ENCODE results near the gene ABCB9. TPM values are rescaled to one million over a fixed set of nuclear protein-coding genes. Genes with fewer than 3 reads are reported as not detected.
A peak's percentile ranks its signal among the peaks of the same experiment; 100 is the strongest.

The ABCB9 gene
- total and polyA plus RNA-seq, 2 experiments from 2014 or later = 9.7 to 10.0 TPM

- DNase-seq (ENCODE audit: low read depth in 1 of 2, low spot score in 1 of 2) = no peak
- H3K9me3 ChIP-seq (ENCODE audit: low read depth) = no peaks in the 10 kb centered on the region
- H3K4me3 ChIP-seq = peak overlapping the region; percentile 58
- no peaks in the 10 kb centered on the region for H3K36me3 ChIP-seq
- no peak overlapping the region for H3K27ac ChIP-seq
- peaks cover 14% of the 10 kb centered on the region for H3K4me1 ChIP-seq (ENCODE audit: low read depth)
- no peak for TF ChIP-seq CTCF (IDR thresholded peaks at IDR 0.05; ENCODE audit: low read depth, low read length)
- no peaks in the 10 kb centered on the region for H3K27me3 ChIP-seq
These were observed 927 bp downstream of the ABCB9 start for GRCh38 chr12:122965321-122965751.

DNA sequence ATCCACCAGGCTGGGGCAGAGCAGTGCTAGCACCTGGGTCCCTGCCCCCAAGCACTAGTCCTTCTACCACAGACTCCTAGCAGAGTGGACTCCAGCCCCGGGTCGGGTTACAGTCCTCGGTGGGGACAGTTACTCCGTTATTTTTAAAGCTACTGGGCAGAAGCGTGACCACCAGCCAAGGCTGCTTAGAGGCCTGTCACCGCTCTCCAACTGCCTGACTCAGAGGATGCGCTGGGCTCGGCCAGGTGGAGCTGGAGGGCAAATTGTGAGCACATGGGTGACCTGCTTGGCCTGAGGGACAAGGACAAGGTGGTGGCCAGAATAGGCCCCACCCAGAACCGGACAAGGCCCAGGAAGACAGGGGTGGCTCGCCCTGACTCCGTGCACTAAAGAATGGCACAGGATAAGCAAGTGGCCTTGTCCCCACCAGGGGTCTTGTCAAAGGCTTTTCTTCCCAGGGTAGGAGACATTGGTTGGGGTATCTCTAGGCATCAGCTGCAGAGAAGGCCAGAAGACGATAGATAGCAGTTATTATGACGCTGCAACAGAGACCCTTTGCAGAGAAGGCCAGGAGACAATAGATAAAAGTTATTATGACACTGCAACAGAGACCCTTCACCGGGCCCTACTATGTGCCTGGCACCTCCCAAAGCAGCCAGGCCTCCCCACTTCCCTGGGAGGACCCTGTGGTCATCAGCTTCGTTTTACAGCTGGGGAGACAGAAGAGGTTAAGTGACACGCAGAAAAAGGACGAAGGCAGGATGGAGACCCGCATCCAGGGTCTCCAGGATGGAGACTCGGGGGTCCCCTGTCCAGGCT is 1.6 kb downstream of the ABCB9 start:
- Histone ChIP-seq H3K27me3 (no peaks in the 10 kb centered on the region), H3K4me3 (no peak overlapping the region), H3K9me3 (ENCODE audit: low read depth) (no peaks in the 10 kb centered on the region), H3K4me1 (ENCODE audit: low read depth) (peaks cover 14% of the 10 kb centered on the region), H3K36me3 (no peaks in the 10 kb centered on the region), H3K27ac (no peak overlapping the region)
- TF ChIP-seq CTCF (IDR thresholded peaks at IDR 0.05; ENCODE audit: low read depth, low read length) = no peak
- no peak for DNase-seq (ENCODE audit: low read depth in 1 of 2, low spot score in 1 of 2)

DNA sequence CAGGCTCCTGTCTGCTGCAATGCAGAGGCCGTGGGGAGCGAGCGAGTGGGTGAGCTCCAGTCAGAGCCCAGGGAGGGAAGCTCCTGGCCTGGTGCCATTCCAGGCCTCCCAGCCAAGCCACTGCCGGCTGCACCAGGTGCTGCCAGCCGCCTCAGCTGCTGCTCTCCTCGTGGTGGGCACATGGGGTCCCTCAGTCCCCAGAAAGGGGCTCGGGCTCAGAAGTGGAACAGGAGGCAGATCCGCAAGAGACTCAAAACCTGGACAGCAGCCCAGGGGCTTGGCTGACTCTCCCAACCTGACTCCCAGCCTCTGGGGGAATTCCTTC is 2.4 kb downstream of the ABCB9 start:
- TF ChIP-seq CTCF (IDR thresholded peaks at IDR 0.05; ENCODE audit: low read depth, low read length) = no peak
- H3K36me3 ChIP-seq = no peaks in the 10 kb centered on the region
- H3K27ac ChIP-seq = no peak overlapping the region
- no peaks in the 10 kb centered on the region for H3K9me3 ChIP-seq (ENCODE audit: low read depth)
- H3K4me3 ChIP-seq = no peak overlapping the region
- H3K4me1 ChIP-seq (ENCODE audit: low read depth) = peaks cover 14% of the 10 kb centered on the region
- no peaks in the 10 kb centered on the region for H3K27me3 ChIP-seq
- DNase-seq (ENCODE audit: low read depth in 1 of 2, low spot score in 1 of 2) = peak in 1 of 2 donors; percentile 67

DNA sequence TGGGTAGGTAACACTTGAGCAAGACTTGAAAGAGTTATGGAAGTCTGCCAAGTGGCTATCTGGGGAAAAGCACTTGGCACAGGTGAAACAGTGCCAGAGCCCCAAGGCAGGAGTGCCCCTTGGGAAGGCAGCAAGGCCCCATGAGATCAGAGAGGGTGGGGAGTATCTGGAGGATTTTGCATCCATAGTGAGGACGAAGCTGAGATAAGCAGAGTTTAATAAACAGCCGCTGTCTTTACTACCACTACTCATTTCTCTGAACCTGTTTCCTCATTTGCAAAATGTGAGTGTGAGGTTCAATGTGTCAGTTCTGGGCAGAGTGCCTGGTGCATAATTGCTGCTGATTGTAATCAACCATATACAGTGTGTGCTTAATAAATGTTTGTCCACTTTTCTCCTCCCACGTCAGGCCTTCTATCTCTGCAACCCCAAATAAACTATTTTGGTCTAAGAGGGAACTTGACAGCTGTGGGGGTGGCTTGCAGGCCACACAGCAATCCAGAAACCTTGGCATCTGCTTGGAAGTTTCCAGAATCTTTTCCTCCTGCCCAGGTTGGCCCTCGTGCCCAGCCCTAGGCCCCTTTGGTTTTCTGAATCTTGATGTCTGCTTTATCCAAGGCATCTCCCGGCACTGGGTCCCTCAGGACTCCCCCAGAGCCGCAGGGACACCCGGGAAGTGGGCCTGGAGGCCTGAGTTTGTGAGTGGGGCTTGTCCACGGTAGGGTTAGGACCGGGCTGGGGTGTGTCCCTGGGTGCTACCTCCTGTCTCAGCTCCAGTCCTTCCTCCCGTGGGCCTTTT is 4.5 kb downstream of the ABCB9 start:
- Histone ChIP-seq H3K27me3 (no peaks in the 10 kb centered on the region), H3K4me3 (no peak overlapping the region), H3K9me3 (ENCODE audit: low read depth) (no peaks in the 10 kb centered on the region), H3K36me3 (no peaks in the 10 kb centered on the region), H3K4me1 (ENCODE audit: low read depth) (peaks cover 14% of the 10 kb centered on the region), H3K27ac (no peak overlapping the region)
- no peak for TF ChIP-seq CTCF (IDR thresholded peaks at IDR 0.05; ENCODE audit: low read depth, low read length)
- peak in 1 of 2 donors; percentile 38 for DNase-seq (ENCODE audit: low read depth in 1 of 2, low spot score in 1 of 2)

DNA sequence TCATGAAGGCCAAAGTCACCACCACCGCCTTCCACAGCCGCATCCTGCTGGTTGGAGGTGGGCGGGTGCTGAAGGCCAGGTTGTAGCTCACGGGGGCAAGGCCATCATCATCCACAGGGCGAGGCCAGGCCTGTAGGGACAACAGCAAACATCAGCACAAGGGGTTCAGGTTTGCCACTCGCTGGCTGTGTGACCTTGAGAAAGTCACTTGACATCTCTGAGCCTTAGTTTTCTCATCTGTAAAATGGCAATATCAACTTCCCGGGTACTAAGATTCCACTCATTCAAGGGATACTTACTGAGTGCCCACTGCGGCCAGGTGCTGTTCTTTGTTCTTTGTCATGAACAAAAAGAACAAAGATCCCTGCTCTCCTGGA is 6.1 kb downstream of the ABCB9 start:
- H3K9me3 ChIP-seq (ENCODE audit: low read depth) = no peaks in the 10 kb centered on the region
- no peak overlapping the region for H3K4me3 ChIP-seq
- DNase-seq (ENCODE audit: low read depth in 1 of 2, low spot score in 1 of 2) = no peak
- peaks cover 7% of the 10 kb centered on the region for H3K4me1 ChIP-seq (ENCODE audit: low read depth)
- H3K27me3 ChIP-seq = no peaks in the 10 kb centered on the region
- no peak for TF ChIP-seq CTCF (IDR thresholded peaks at IDR 0.05; ENCODE audit: low read depth, low read length)
- H3K36me3 ChIP-seq = no peaks in the 10 kb centered on the region
- H3K27ac ChIP-seq = no peak overlapping the region

Data from cardiac muscle cell (in vitro differentiated cells and primary cell).